Body of pancreas (tissue), 4 donors: Measurements from ENCODE around the gene SLC9A9.

Experiments used
- POLR2A ChIP-seq, 3 donors: fragments of 450-650 bp; IDR thresholded peaks; one replicate each; pipeline ENCODE4 v1.6.1; 2016; ENCODE audit warnings: antibody characterized with exemption in 3 of 3, mild to moderate bottlenecking in 2 of 3
- TF ChIP-seq, protein P1 (sequence below), 7 experiments: fragments of 450-650 bp in 4 of 7; fragments of 200-600 bp in 3 of 7; sonication (generic) in 3 of 7; IDR thresholded peaks; one replicate each; pipeline ENCODE4 v1.5.1; 2016 to 2019; ENCODE audit warnings: antibody characterized with exemption in 7 of 7

DNA sequence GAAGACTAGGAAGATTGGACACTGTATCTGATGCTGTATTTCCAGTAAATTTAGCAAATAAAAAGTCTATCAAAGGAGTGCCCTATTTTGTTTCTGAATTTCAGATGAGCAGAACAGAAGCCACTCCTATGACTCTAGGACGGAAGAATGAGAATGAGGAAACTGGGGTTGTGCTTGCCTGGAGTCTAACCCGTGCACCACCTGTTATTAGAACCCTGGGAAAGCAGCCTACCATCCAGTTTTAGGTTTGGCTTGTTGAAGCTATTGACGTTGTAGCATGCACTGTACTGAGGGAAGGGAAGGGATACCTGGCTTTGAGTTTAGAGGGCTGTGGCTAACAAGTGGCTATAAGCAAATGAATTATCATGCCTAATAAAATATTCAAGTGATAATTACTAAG, 318.5 kb downstream of the SLC9A9 start:
- TF ChIP-seq, protein P1, sequence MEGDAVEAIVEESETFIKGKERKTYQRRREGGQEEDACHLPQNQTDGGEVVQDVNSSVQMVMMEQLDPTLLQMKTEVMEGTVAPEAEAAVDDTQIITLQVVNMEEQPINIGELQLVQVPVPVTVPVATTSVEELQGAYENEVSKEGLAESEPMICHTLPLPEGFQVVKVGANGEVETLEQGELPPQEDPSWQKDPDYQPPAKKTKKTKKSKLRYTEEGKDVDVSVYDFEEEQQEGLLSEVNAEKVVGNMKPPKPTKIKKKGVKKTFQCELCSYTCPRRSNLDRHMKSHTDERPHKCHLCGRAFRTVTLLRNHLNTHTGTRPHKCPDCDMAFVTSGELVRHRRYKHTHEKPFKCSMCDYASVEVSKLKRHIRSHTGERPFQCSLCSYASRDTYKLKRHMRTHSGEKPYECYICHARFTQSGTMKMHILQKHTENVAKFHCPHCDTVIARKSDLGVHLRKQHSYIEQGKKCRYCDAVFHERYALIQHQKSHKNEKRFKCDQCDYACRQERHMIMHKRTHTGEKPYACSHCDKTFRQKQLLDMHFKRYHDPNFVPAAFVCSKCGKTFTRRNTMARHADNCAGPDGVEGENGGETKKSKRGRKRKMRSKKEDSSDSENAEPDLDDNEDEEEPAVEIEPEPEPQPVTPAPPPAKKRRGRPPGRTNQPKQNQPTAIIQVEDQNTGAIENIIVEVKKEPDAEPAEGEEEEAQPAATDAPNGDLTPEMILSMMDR (IDR thresholded peaks at IDR 0.05): no peak
- TF ChIP-seq POLR2A (IDR thresholded peaks at IDR 0.05): no peak
